Left renal cortex interstitium (tissue), 4 donors: ENCODE data around the gene RCAN1. TPM values are rescaled to one million over a fixed set of nuclear protein-coding genes. Genes with fewer than 3 reads are reported as not detected.
A peak's percentile ranks its signal among the peaks of the same experiment; 100 is the strongest.

ENCODE experiments used
- DNase-seq, 4 donors: peaks; one replicate each; pipeline ENCODE4 v3.0.0-alpha.2; 2013; ENCODE audit warnings: low read depth in 4 of 4, low spot score in 2 of 4, missing footprints in 1 of 4
- polyA plus RNA-seq, 4 donors: library from polyadenylated mRNA; unstranded; fragments of 120-200 nt; gene quantifications; one replicate each; pipeline ENCODE4 v1.2.1, GENCODE V29; 2013; ENCODE audit not compliant: insufficient read length in 4 of 4

RCAN1 gene
- polyA plus RNA-seq: 10 to 100 TPM; 30.5 to 39.2 (median 34.2) TPM

- DNase-seq: peak; percentile 63 to 88 (median 76)
Observed at GRCh38 chr21:34614628-34615486, at the start of gene RCAN1. TSS of gene RCAN1 (minus strand) at chr21:34615113. CDS start at chr21:34615011, 102 bp downstream.

- no peak for DNase-seq
Observed at GRCh38 chr21:34661848-34662247, 46.9 kb upstream of the RCAN1 start.

GRCh38 chr21:34653522-34653921 is 38.6 kb upstream of the RCAN1 start:
- DNase-seq: no peak

- no peak for DNase-seq
Observed at GRCh38 chr21:34651642-34652041, 36.7 kb upstream of the RCAN1 start.

GRCh38 chr21:34650861-34651431 is 36.0 kb upstream of the RCAN1 start:
- no peak for DNase-seq

- DNase-seq: no peak
Observed at GRCh38 chr21:34649400-34649799, 34.5 kb upstream of the RCAN1 start.

- DNase-seq: no peak
Observed at GRCh38 chr21:34648739-34649297, 33.9 kb upstream of the RCAN1 start.

- no peak for DNase-seq
Observed at GRCh38 chr21:34647555-34647954, 32.6 kb upstream of the RCAN1 start.

GRCh38 chr21:34644825-34645224 is 29.9 kb upstream of the RCAN1 start:
- DNase-seq: no peak

GRCh38 chr21:34642211-34643075 is 27.5 kb upstream of the RCAN1 start:
- DNase-seq: no peak

GRCh38 chr21:34640858-34641257 is 25.9 kb upstream of the RCAN1 start:
- DNase-seq: no peak

GRCh38 chr21:34639882-34640788 is 25.2 kb upstream of the RCAN1 start:
- DNase-seq: no peak

GRCh38 chr21:34639250-34639649 is 24.3 kb upstream of the RCAN1 start:
- DNase-seq: no peak

- DNase-seq: no peak
Observed at GRCh38 chr21:34636961-34637360, 22.0 kb upstream of the RCAN1 start.

GRCh38 chr21:34635307-34635706 is 20.4 kb upstream of the RCAN1 start:
- no peak for DNase-seq

- no peak for DNase-seq
Observed at GRCh38 chr21:34632498-34632897, 17.6 kb upstream of the RCAN1 start.

- peak in 1 of 4 donors; percentile 49 for DNase-seq
Observed at GRCh38 chr21:34630536-34631143, 15.7 kb upstream of the RCAN1 start.

- no peak for DNase-seq
Observed at GRCh38 chr21:34626131-34626530, 11.2 kb upstream of the RCAN1 start.

- DNase-seq: no peak
Observed at GRCh38 chr21:34625030-34625593, 10.2 kb upstream of the RCAN1 start.
